SK-N-MC (cell line): ENCODE results near the gene PRICKLE2.

Source experiments
- DNase-seq: peaks from one replicate; pipeline ENCODE4 v3.0.0-alpha.2; 2011; ENCODE audit warnings: low read depth, low spot score
- H3K27ac ChIP-seq: fragments of 200-600 bp; sonication (generic); 2 replicates; pipeline ENCODE4 v1.5.1; 2016; ENCODE audit warnings: mixed run types
- H3K36me3 ChIP-seq: fragments of 200-600 bp; sonication (generic); 2 replicates; pipeline ENCODE4 v1.6.1; 2017; ENCODE audit warnings: antibody characterized with exemption, low read length, mixed read lengths; ENCODE audit not compliant: insufficient read depth
- H3K4me3 ChIP-seq: fragments of 200-600 bp; sonication (generic); 2 replicates; pipeline ENCODE4 v1.5.1; 2016
- H3K9ac ChIP-seq: fragments of 200-600 bp; sonication (generic); 2 replicates; pipeline ENCODE4 v1.8.0; 2017; ENCODE audit warnings: mixed run types, mixed read lengths; ENCODE audit not compliant: insufficient read length
- H3K9me3 ChIP-seq: fragments of 200-600 bp; sonication (generic); 2 replicates; pipeline ENCODE4 v1.6.1; 2017; ENCODE audit warnings: low read depth, mild to moderate bottlenecking, antibody characterized with exemption, low read length, moderate library complexity, mixed read lengths
- EZH2 ChIP-seq: fragments of 200-600 bp; sonication (generic); IDR thresholded peaks from one replicate; pipeline ENCODE4 v1.6.1; 2017; ENCODE audit warnings: antibody characterized with exemption
- FOXP2 ChIP-seq: optimal IDR thresholded peaks from 2 replicates; pipeline ENCODE3; 2011; ENCODE audit warnings: mild to moderate bottlenecking, moderate library complexity; ENCODE audit not compliant: insufficient read depth; ENCODE audit errors: extremely low read length, control extremely low read depth
- POLR2AphosphoS5 ChIP-seq: IDR thresholded peaks from 2 replicates; pipeline ENCODE4 v1.6.1; 2012; ENCODE audit warnings: mild to moderate bottlenecking, low read depth, low read length, borderline replicate concordance

The PRICKLE2 gene

DNA sequence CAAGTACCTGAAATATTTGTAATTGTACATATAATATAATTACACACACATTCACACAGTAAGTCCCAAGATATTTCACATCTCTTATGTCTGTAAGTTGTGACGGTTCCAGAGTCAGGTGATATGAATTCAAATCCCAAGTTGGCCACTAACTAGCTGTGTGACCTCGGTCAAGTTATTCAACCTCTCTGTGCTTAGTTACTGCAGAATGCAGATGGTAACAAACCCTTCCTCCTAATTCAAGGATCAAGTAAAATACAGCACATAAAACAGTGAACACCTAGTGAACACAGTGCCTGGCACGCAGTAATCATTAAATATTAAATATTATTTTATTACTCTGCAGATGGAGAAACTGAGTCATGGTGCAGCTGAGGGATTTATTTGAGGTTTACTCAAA lies 6.9 kb downstream of the PRICKLE2 start:
- TF ChIP-seq POLR2AphosphoS5 = no peak
- no peak for TF ChIP-seq EZH2
- TF ChIP-seq FOXP2 = no peak
- H3K27ac ChIP-seq = no peak overlapping the region

DNA sequence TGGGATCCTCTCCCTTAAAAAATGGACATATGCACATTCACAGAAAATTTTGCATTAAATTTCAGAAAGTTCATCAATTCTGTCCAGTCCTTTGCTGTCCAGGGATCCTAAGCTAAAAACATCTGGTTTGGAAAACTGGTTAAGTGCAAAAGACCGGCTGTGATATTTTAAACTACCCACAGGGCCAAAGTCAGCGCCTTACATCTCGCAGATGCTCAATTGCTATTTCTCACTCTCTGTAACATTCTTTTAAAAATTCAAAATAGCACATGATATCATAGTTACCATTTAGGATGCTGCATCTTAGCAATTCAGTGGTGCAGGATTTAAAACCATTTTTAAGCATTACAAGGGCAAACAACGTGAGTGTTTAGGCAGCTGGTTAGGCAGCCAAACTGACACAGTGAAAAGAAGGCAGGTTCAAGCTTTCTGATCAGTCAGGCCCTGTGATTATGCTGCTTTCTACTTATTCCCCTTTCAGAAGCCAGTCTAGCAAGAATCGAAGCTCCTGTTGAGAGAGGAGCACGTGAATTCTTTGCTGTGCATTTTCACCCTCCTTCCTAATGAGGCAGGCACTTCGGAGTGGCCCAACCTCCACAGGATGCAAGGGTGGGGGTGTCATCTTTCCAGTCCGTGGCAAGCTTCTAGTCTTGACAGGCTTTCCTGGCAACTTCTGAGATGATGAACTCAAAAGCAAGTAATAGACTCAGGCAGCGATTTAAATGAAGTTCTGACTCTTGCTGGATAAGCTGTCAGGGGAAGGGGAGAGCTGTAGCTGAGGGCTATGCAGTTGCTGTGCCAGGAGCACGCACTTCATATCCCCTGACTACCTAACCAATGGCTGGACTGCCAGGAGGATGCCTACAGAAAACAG lies 8.8 kb downstream of the PRICKLE2 start:
- Histone ChIP-seq H3K9me3 (no peaks in the 10 kb centered on the region), H3K9ac (no peak overlapping the region), H3K36me3 (no peaks in the 10 kb centered on the region), H3K27ac (no peak overlapping the region), H3K4me3 (no peak overlapping the region)
- TF ChIP-seq POLR2AphosphoS5 (no peak), EZH2 (no peak), FOXP2 (no peak)
- no peak for DNase-seq

More for the DNA sequence above, 6.9 kb downstream of the PRICKLE2 start:
- H3K4me3 ChIP-seq = no peak overlapping the region
- H3K36me3 ChIP-seq = no peaks in the 10 kb centered on the region
- DNase-seq = no peak
- no peaks in the 10 kb centered on the region for H3K9me3 ChIP-seq
- no peak overlapping the region for H3K9ac ChIP-seq

DNA sequence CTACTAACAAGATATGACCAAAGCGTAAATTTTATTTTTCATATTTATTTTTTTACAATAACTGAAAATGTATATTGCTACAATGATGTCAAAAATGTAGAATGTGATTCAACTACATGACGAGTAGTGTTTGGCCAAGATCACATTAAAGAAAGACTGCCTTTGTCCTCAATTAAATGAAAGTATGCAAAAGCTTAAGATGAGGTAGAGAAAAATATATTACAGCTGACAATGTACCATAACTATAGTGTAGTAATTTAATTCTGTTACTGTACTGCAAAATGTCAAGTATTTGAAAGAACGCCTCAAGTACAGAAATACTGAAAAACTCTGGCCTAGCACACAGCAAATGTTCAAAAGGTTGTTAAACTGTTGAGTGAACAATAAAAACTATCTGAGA lies 9.7 kb downstream of the PRICKLE2 start:
- no peak overlapping the region for H3K27ac ChIP-seq
- no peaks in the 10 kb centered on the region for H3K9me3 ChIP-seq
- no peak for TF ChIP-seq FOXP2
- TF ChIP-seq POLR2AphosphoS5 = no peak
- TF ChIP-seq EZH2 = no peak
- DNase-seq = no peak
- no peaks in the 10 kb centered on the region for H3K36me3 ChIP-seq
- no peak overlapping the region for H3K9ac ChIP-seq
- H3K4me3 ChIP-seq = no peak overlapping the region

DNA sequence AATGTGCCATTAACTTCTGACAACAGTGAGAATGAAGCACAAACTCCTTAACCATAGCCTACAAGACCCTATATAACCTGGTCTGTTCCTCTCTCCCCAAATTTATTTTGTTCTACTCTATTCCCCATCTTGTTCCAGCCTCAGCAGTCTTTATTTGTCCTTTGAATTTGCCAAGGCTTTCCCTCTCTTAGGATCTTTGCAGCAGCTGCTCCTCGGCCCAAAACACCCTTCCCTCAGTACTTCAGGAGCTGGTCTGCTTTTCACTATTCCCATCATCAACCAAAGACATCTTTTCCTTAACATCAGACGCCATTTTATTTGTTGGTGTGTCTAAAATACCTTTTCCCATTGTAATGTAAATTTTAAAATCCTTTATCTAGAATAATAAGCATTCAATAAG lies 10.2 kb downstream of the PRICKLE2 start:
- Histone ChIP-seq H3K9ac (no peak overlapping the region), H3K36me3 (no peaks in the 10 kb centered on the region), H3K4me3 (no peak overlapping the region), H3K9me3 (no peaks in the 10 kb centered on the region), H3K27ac (no peak overlapping the region)
- DNase-seq = no peak
- no peak for TF ChIP-seq POLR2AphosphoS5
- no peak for TF ChIP-seq EZH2
- no peak for TF ChIP-seq FOXP2

DNA sequence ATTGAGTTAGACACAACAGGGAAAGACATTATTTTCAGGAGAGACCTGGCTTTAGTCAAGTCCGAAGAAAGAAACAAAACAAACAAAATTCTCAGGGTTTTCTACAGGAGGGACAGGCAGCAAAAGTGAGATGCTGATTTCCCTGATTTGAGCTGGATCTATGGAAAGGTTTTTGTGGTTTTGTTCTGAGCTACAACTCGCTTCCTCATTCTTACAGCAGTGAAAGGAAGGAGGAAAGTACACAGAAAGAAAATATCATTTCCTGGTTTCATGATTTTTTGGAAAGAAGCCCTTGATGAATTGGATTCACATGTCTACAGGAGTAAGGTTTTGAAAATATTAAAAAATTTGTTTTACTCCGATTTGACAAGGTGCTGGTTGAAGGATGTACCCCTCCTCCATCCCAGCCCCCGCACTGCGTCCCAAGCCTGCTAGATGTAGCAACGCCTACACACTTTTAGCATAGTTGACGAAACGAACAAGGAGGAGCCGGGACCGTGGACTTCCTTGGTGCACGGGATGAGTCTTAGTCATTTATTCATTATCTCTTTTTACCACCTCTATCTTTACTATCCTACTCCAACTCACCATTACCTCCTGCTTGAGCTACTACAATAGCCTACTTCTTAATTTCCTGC lies 10.8 kb downstream of the PRICKLE2 start:
- no peak overlapping the region for H3K4me3 ChIP-seq
- no peak for DNase-seq
- H3K36me3 ChIP-seq = no peaks in the 10 kb centered on the region
- TF ChIP-seq FOXP2 (no peak), POLR2AphosphoS5 (no peak), EZH2 (no peak)
- no peak overlapping the region for H3K27ac ChIP-seq
- no peak overlapping the region for H3K9ac ChIP-seq
- no peaks in the 10 kb centered on the region for H3K9me3 ChIP-seq

DNA sequence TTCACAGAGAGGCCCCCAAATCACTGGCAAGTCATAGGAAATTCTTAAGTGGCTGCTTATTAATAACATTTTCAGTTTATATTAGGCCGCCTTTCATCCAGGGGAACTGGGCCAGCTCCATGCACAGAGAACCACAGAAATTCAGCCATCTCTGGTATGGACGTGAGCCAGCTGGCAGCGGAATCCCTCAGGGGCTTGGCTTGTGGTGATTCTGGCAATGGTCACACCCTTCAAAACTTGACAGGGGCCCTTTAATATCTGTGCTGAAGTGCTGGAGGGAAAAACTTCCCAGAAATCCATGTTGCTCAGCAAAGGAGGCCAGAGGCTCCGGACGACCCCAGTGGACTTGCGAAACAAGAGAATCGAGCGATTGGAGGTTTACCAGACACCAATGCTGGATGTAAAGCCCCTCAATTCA lies 11.3 kb downstream of the PRICKLE2 start:
- TF ChIP-seq EZH2 = no peak
- TF ChIP-seq FOXP2 = no peak
- no peak for TF ChIP-seq POLR2AphosphoS5
- Histone ChIP-seq H3K36me3 (no peaks in the 10 kb centered on the region), H3K9ac (no peak overlapping the region), H3K4me3 (no peak overlapping the region), H3K9me3 (no peaks in the 10 kb centered on the region), H3K27ac (no peak overlapping the region)
- DNase-seq = no peak

DNA sequence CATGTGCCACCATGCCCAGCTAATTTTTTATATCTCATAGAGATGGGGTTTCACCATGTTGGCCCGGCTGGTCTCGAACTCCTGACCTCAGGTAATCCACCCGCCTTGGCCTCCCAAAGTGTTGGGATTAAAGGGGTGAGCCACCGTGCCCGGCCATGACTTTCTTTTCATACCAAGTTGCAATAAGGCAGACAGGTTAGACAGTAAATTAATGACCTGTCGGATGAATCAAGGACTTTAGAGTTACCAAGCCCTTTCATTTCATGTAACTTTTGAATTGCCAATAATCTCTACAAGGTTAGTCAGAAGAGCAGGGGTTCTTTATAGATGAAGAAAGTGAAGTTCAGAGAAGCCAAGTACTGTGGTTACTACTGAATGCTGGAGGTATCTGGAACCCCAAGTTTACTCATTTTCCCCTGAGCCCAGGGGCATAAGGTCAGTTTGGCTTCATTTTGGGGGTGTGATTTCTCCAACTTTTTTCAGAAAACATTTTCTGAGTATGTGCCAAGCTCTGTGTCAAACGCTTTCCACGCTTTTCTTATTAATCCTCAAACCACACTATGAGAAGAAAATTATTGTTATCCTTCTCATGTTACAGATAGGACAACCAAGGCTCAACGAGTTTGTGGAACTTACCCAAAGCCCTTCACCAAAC lies 11.9 kb downstream of the PRICKLE2 start:
- no peaks in the 10 kb centered on the region for H3K9me3 ChIP-seq
- H3K36me3 ChIP-seq = no peaks in the 10 kb centered on the region
- no peak overlapping the region for H3K9ac ChIP-seq
- no peak for TF ChIP-seq POLR2AphosphoS5
- TF ChIP-seq FOXP2 = no peak
- no peak for TF ChIP-seq EZH2
- H3K4me3 ChIP-seq = no peak overlapping the region
- H3K27ac ChIP-seq = no peak overlapping the region
- DNase-seq = no peak
